NCI-H446 treated with DMSO at 0.1 percent for 48 hours (cell line): ENCODE data around the gene ASTE1.
"Not testable (repeated sequence)": the region's sequence is repeated elsewhere in the genome, so short reads cannot be mapped to it uniquely, and the experiment has no call there.

Experiments
- DNase-seq: peaks from one replicate; lab custom pipeline; 2025; lab: John Stamatoyannopoulos, UW

Gene ASTE1

GRCh38 chr3:131008326-131008725, 18.3 kb downstream of the ASTE1 start:
- DNase-seq: no peak

- no peak for DNase-seq
Observed at GRCh38 chr3:131007782-131008181, 18.8 kb downstream of the ASTE1 start.

GRCh38 chr3:131007256-131007655, 19.4 kb downstream of the ASTE1 start:
- no peak for DNase-seq

GRCh38 chr3:131004603-131005002, 22.0 kb downstream of the ASTE1 start:
- DNase-seq: no peak

- no peak for DNase-seq
Observed at GRCh38 chr3:131001071-131001470, 25.6 kb downstream of the ASTE1 start.

GRCh38 chr3:130997289-130997688, 29.3 kb downstream of the ASTE1 start:
- DNase-seq: no peak

GRCh38 chr3:130992344-130992743, 34.3 kb downstream of the ASTE1 start:
- no peak for DNase-seq

GRCh38 chr3:130991126-130991525, 35.5 kb downstream of the ASTE1 start:
- DNase-seq: no peak

GRCh38 chr3:130990282-130990681, 36.3 kb downstream of the ASTE1 start:
- DNase-seq: no peak

GRCh38 chr3:130981469-130981868, 45.2 kb downstream of the ASTE1 start:
- no peak for DNase-seq

GRCh38 chr3:130979117-130979516, 47.5 kb downstream of the ASTE1 start:
- DNase-seq: no peak

- DNase-seq: no peak
Observed at GRCh38 chr3:130976706-130977105, 49.9 kb downstream of the ASTE1 start.

- no peak for DNase-seq
Observed at GRCh38 chr3:130975251-130975650, 51.4 kb downstream of the ASTE1 start.

- no peak for DNase-seq
Observed at GRCh38 chr3:130974201-130974600, 52.4 kb downstream of the ASTE1 start.

GRCh38 chr3:130973406-130973805, 53.2 kb downstream of the ASTE1 start:
- no peak for DNase-seq

GRCh38 chr3:130972592-130972991, 54.0 kb downstream of the ASTE1 start:
- not testable (repeated sequence) for DNase-seq

- no peak for DNase-seq
Observed at GRCh38 chr3:130971208-130971607, 55.4 kb downstream of the ASTE1 start.

- no peak for DNase-seq
Observed at GRCh38 chr3:130969621-130970020, 57.0 kb downstream of the ASTE1 start.

- no peak for DNase-seq
Observed at GRCh38 chr3:130968221-130968620, 58.4 kb downstream of the ASTE1 start.

- DNase-seq: no peak
Observed at GRCh38 chr3:130967281-130967680, 59.3 kb downstream of the ASTE1 start.

GRCh38 chr3:130963878-130964277, 62.7 kb downstream of the ASTE1 start:
- DNase-seq: no peak
